ENCODE data around the gene DISC1.

Gene DISC1

DNA sequence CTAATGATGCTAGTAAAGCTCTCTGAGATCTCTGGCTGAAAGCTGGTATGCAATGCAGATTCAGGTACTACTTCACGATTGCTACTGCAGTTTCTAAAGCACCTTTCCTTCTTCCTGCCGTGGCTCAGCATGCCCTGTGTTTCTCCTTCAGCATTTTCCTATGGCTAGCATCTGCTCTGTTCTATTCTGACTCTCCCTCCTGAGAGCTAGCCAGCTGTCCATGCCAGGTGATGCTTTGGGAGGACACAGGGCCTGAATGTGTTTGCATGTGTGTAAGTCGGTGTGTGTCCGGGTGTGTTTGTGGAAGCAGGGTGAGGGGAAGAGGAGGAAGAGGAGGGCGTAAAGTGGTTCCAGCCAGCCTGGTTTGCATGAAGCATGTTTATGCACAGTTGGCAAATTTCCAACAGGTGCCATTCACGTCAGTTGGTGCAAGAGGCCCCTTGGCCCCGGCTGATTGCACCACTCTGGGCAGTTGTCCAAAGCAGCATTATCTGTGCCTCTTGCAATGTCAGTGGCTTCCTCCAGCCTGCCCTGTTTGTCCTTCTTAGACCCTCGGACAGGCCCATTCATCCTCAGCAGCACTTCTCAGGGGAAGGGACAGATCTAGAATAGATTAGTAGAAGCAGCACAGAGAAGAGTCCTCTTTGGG lies 433.3 kb downstream of the DISC1 start:
- no peak for TF ChIP-seq ZNF274 (IDR thresholded peaks at IDR 0.05; ENCODE audit: low read depth, low read length)
- no peak overlapping the region for H3K4me3 ChIP-seq (ENCODE audit: low read length)

DNA sequence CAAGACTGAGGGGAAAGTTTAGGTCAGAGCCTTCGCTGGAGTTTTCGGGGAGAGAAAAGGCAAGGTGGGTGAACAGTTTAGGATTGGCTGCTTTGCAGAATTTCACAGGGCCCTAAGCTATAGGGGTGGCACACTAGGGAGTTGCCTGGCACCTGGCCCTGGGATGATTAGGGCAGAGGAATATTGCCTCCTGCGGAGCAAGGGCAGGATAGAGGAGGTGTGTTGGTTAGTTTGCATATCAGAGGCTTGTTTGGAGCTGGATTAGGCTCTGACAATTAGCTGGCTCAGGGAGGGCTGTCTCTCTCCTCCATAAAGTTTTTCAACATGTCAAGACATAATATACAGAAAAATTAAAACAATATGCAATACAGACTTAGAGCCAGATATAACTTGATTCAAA lies 436.4 kb downstream of the DISC1 start:
- no peak for TF ChIP-seq ZNF274 (IDR thresholded peaks at IDR 0.05; ENCODE audit: low read depth, low read length)
- H3K4me3 ChIP-seq (ENCODE audit: low read length): no peak overlapping the region

DNA sequence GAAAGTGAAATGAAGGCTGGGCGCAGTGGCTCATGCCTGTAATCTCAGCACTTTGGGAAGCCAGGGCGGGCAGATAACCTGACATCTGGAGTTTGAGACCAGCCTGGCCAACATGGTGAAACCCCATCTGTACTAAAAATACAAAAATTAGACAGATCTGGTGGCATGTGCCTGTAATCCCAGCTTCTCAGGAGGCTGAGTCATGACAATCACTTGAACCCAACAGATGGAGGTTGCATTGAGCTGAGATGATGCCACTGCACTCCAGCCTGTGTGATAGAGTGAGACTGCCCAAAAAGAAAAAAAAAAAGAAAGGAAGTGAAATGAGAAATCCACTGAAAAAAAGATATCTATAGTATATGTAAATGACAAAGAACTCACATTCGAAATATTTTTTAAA lies 439.9 kb downstream of the DISC1 start:
- H3K4me3 ChIP-seq (ENCODE audit: low read length): no peak overlapping the region
- TF ChIP-seq ZNF274 (IDR thresholded peaks at IDR 0.05; ENCODE audit: low read depth, low read length): no peak

DNA sequence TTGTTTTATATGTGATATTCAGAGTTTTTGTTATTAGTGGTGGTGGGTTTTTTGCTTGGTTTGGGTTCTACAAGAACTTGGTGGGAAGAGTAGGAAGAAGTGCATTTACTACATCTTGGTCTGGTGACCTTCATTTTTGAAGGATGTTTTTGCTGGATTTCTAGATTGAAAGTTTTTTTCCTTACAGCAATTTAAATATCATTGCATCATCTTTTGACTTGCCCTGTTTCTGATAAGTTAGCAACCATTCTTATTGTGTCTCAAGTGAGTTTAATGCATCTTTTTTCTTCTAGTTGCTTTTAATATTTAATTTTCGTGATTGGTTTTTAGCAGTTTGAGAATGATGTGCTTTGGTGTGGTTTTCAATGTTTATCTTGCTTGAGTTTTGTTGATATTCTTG lies 447.7 kb downstream of the DISC1 start:
- H3K4me3 ChIP-seq (ENCODE audit: low read length): no peak overlapping the region
- no peak for TF ChIP-seq ZNF274 (IDR thresholded peaks at IDR 0.05; ENCODE audit: low read depth, low read length)

DNA sequence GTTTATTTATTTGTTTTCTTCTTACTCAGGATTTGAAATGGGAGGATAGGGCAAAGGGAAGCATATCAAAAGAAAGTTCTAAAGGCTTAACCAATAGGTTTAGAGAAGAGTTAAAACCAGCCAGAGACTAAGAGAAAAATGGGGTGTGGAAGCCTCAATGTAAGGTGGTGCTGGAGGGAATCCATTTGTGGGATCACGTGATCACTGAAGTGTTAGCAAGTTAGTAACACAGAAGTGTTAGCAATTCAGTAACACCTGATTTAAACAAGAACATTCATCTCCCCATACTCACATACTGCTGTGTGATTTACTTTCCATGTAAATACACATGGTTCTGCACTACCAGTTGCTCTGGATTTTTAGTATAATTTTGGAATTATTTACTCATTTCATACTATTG lies 451.2 kb downstream of the DISC1 start:
- H3K4me3 ChIP-seq (ENCODE audit: low read length): no peak overlapping the region

DNA sequence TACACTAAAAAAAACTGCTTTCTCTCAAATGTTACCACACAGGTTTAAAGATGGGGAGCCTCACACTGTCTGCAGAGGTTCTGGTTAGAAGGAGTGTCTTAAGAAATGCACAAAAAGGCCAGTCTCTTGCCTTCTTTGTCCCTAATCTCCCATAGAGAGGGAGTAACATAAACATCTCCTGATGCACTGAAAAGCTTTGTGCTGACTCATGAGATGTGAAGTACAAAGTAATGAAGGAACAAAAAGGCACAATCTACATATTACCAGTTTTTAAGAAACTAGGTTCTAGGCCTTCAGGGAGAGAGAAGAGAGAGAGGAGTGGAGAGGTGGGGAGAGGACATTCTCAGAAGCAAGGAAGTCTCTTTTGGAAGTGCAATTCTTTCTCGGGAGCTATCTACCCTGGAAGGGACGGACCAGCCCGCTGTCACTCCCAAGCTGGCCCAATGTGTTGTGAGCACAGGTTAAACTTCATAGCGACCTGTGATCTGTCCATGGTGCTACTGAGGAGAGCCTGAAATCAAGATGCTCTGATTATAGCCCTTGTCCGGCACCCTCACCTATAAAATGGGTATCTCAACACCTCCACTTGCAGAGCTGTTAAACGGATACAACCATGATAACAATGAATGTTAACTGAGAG lies 458.1 kb downstream of the DISC1 start:
- TF ChIP-seq ZNF274 (IDR thresholded peaks at IDR 0.05; ENCODE audit: low read depth, low read length): no peak
- H3K4me3 ChIP-seq (ENCODE audit: low read length): no peak overlapping the region

More for the DNA sequence above, 451.2 kb downstream of the DISC1 start:
- no peak for TF ChIP-seq ZNF274 (IDR thresholded peaks at IDR 0.05; ENCODE audit: low read depth, low read length)

DNA sequence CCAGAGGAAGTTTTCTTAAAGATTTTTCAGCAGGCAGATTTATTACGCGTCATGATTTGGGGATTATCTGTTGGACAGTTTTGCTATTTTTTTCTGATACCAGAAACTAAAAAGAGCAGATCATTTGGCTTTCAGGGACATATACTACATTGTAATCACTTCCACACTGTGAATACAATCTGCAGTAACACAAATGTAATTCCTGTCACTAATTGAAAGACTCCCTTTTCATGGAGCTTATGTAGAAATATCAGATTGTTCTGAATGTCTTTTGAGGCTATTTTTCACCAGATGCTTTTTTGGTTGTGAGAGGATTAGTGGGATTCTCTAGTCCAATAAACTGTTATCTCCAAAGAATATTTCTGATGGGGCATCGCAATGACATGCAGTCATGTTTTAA lies 464.2 kb downstream of the DISC1 start:
- TF ChIP-seq ZNF274 (IDR thresholded peaks at IDR 0.05; ENCODE audit: low read depth, low read length): no peak
- no peak overlapping the region for H3K4me3 ChIP-seq (ENCODE audit: low read length)
